ENCODE results near the gene RPH3AL.

DNA sequence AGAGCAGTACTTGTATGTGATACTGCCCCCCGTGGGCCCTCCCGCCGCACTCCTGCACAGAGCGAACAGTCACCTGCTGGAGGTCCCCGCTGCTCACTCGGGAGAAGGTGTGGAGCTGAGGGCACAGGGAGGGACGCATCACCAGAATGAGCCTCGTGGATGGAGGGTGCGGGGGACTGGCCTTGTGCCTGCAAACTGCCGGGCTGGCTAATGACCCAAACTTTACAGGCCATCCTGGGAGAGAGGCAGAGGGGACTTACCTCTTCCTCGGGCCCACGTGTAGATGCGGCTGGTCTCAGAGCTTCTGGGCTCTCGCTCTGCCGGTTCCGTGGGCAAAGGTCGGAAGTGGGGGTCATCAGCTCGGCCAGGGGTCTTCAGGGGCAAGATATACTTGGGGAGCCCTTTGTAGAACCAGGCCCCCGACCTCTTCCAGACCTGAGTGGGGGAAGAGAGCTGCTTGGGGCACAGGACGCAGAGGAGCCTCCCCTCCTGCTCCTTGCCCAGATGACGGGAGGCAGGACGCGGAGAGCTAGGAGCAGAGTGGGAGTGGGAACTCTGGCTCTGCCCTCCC is 105.7 kb downstream of the RPH3AL start:
- TF ChIP-seq ZBTB7A (IDR thresholded peaks at IDR 0.05; ENCODE audit: low read depth), result no peak
- TF ChIP-seq, protein P1, sequence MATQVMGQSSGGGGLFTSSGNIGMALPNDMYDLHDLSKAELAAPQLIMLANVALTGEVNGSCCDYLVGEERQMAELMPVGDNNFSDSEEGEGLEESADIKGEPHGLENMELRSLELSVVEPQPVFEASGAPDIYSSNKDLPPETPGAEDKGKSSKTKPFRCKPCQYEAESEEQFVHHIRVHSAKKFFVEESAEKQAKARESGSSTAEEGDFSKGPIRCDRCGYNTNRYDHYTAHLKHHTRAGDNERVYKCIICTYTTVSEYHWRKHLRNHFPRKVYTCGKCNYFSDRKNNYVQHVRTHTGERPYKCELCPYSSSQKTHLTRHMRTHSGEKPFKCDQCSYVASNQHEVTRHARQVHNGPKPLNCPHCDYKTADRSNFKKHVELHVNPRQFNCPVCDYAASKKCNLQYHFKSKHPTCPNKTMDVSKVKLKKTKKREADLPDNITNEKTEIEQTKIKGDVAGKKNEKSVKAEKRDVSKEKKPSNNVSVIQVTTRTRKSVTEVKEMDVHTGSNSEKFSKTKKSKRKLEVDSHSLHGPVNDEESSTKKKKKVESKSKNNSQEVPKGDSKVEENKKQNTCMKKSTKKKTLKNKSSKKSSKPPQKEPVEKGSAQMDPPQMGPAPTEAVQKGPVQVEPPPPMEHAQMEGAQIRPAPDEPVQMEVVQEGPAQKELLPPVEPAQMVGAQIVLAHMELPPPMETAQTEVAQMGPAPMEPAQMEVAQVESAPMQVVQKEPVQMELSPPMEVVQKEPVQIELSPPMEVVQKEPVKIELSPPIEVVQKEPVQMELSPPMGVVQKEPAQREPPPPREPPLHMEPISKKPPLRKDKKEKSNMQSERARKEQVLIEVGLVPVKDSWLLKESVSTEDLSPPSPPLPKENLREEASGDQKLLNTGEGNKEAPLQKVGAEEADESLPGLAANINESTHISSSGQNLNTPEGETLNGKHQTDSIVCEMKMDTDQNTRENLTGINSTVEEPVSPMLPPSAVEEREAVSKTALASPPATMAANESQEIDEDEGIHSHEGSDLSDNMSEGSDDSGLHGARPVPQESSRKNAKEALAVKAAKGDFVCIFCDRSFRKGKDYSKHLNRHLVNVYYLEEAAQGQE (IDR thresholded peaks at IDR 0.05; ENCODE audit: low read depth), result no peak

Measured in Ishikawa (cell line).